Hepatocyte (in vitro differentiated cells): ENCODE measurements around the gene MAGI3. TPM values are rescaled to one million over a fixed set of nuclear protein-coding genes. Genes with fewer than 3 reads are reported as not detected.
"Not testable (repeated sequence)": the region's sequence is repeated elsewhere in the genome, so short reads cannot be mapped to it uniquely, and the experiment has no call there.

Experiments used
- DNase-seq: peaks from one replicate; pipeline ENCODE4 v3.0.0-alpha.2; 2016; ENCODE audit warnings: low spot score
- H2AFZ ChIP-seq: fragments of 200-600 bp; sonication (generic); 2 replicates; pipeline ENCODE4 v1.6.0; 2016; ENCODE audit warnings: antibody characterized with exemption, mild to moderate bottlenecking
- H3K27ac ChIP-seq: fragments of 200-600 bp; sonication (generic); 2 replicates; pipeline ENCODE4 v1.5.1; 2016; ENCODE audit warnings: mild to moderate bottlenecking
- H3K27me3 ChIP-seq: fragments of 200-600 bp; sonication (generic); 2 replicates; pipeline ENCODE4 v1.6.1; 2016
- H3K36me3 ChIP-seq: fragments of 200-600 bp; sonication (generic); replicated peaks from 2 replicates; pipeline ENCODE4 v1.5.1; 2016; ENCODE audit warnings: low read depth; ENCODE audit not compliant: insufficient read depth
- H3K4me1 ChIP-seq: fragments of 200-600 bp; sonication (generic); 2 replicates; pipeline ENCODE4 v1.5.1; 2016; ENCODE audit warnings: mild to moderate bottlenecking, moderate library complexity; ENCODE audit not compliant: insufficient read depth
- H3K4me2 ChIP-seq: fragments of 200-600 bp; sonication (generic); 2 replicates; pipeline ENCODE4 v1.6.0; 2016
- H3K4me3 ChIP-seq: fragments of 200-600 bp; sonication (generic); 2 replicates; pipeline ENCODE4 v1.5.1; 2016; ENCODE audit warnings: mild to moderate bottlenecking
- H3K79me2 ChIP-seq: fragments of 200-600 bp; sonication (generic); 2 replicates; pipeline ENCODE4 v1.6.0; 2017; ENCODE audit warnings: mild to moderate bottlenecking
- H3K9me2 ChIP-seq: fragments of 200-600 bp; sonication (generic); replicated peaks from 2 replicates; pipeline ENCODE4 v1.6.0; 2017; ENCODE audit warnings: mild to moderate bottlenecking; ENCODE audit not compliant: insufficient read depth
- H3K9me3 ChIP-seq: fragments of 200-600 bp; sonication (generic); 2 replicates; pipeline ENCODE4 v1.5.1; 2016; ENCODE audit warnings: low read depth, mild to moderate bottlenecking
- H4K20me1 ChIP-seq: fragments of 200-600 bp; sonication (generic); 2 replicates; pipeline ENCODE4 v1.6.0; 2016; ENCODE audit warnings: mild to moderate bottlenecking; ENCODE audit not compliant: insufficient read depth, poor library complexity, severe bottlenecking
- CTCF ChIP-seq: fragments of 200-600 bp; sonication (generic); IDR thresholded peaks from 2 replicates; pipeline ENCODE4 v1.5.1; 2016; ENCODE audit warnings: antibody characterized with exemption, mild to moderate bottlenecking; ENCODE audit not compliant: poor library complexity
- EZH2 ChIP-seq: fragments of 200-600 bp; sonication (generic); IDR thresholded peaks from 2 replicates; pipeline ENCODE4 v1.6.1; 2016; ENCODE audit warnings: antibody characterized with exemption, mild to moderate bottlenecking, borderline replicate concordance
- EZH2phosphoT487 ChIP-seq: fragments of 200-600 bp; sonication (generic); IDR thresholded peaks from one replicate; pipeline ENCODE4 v1.6.1; 2018; ENCODE audit warnings: antibody characterized with exemption, mild to moderate bottlenecking, low read depth, moderate library complexity; ENCODE audit not compliant: unreplicated experiment, severe bottlenecking
- WGBS: methylation state at CpG from one replicate; pipeline ENCODE4 v1.1.6; 2016; ENCODE audit warnings: low lambda C conversion rate; ENCODE audit errors: missing lambda C conversion rate; 5-methylcytosine and 5-hydroxymethylcytosine counted together
- polyA plus RNA-seq: library from polyadenylated mRNA; unstranded; fragments of >200 nt; fragmentation: Nextera tagmentation; extraction: Ambion mirVana; gene quantifications from 2 replicates; pipeline ENCODE4 v1.2.1, GENCODE V29; 2016
- total RNA-seq: library from RNA; depleted of rRNA; stranded (reverse); fragments of >200 nt; gene quantifications from 2 replicates; pipeline ENCODE4 v1.2.3, GENCODE V29; 2014

Gene MAGI3
- total and polyA plus RNA-seq, 2 experiments from 2014 or later: 15.9 to 22.4 TPM

- no peaks in the 10 kb centered on the region for H3K27me3 ChIP-seq
- no peak overlapping the region for H3K27ac ChIP-seq
- no peak overlapping the region for H3K4me2 ChIP-seq
- 95% methylated on average over 5 of the region's 5 CpGs for WGBS
- TF ChIP-seq CTCF (no peak), EZH2 (no peak), EZH2phosphoT487 (no peak)
- H4K20me1 ChIP-seq: no peaks in the 10 kb centered on the region
- H3K4me3 ChIP-seq: no peak overlapping the region
- H3K9me3 ChIP-seq: peaks cover 5% of the 10 kb centered on the region
- H3K4me1 ChIP-seq: no peaks in the 10 kb centered on the region
- H3K36me3 ChIP-seq: no peaks in the 10 kb centered on the region
- H3K79me2 ChIP-seq: peaks cover 60% of the 10 kb centered on the region
- no peak for DNase-seq
- H3K9me2 ChIP-seq: no peaks in the 10 kb centered on the region
- no peak overlapping the region for H2AFZ ChIP-seq
These were observed 89.7 kb downstream of the MAGI3 start for GRCh38 chr1:113479713-113480676.

GRCh38 chr1:113485131-113485530 is 94.8 kb downstream of the MAGI3 start:
- H4K20me1 ChIP-seq, H3K9me2 ChIP-seq, H3K4me2 ChIP-seq, H2AFZ ChIP-seq, H3K9me3 ChIP-seq, H3K27ac ChIP-seq, H3K27me3 ChIP-seq, H3K36me3 ChIP-seq, DNase-seq, H3K4me1 ChIP-seq, H3K4me3 ChIP-seq: not testable (repeated sequence)
- 93% methylated on average over 3 of the region's 3 CpGs for WGBS
- peaks cover 67% of the 10 kb centered on the region for H3K79me2 ChIP-seq

DNA sequence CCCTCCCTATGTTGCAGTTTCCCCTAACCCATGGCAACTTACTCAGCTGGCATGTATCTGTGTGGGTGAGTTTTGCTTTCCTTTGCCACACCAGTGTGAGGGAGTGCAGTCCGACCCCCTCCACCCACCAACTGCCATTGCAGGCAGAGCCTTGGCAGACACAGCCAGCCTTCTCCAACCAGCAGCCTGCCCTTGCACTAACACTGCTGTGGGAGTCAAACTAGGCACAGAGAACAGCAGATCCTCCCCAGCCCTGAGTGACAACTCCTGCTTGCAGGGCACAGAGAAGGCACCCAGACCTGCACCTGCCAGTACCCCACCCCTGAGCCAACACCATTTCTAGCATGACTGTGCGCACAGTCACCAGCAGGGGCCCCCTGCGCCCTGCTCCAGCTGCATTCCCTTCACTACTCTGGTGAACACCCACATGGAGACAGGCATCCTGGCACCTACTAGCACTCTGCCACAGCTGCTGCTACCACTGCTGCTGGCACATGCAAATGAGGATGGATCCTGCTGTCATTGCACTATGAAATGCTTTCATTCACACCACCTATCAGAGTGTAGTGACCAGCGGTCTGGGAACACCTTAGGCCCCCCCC is 98.4 kb downstream of the MAGI3 start:
- WGBS: 97% methylated on average over 4 of the region's 4 CpGs
- no peak overlapping the region for H3K4me2 ChIP-seq
- no peaks in the 10 kb centered on the region for H4K20me1 ChIP-seq
- no peak for DNase-seq
- H3K36me3 ChIP-seq: no peaks in the 10 kb centered on the region
- H3K79me2 ChIP-seq: peaks cover 47% of the 10 kb centered on the region
- no peak overlapping the region for H3K27ac ChIP-seq
- no peak overlapping the region for H3K4me3 ChIP-seq
- TF ChIP-seq EZH2phosphoT487 (no peak), CTCF (no peak), EZH2 (no peak)
- no peak overlapping the region for H2AFZ ChIP-seq
- H3K9me2 ChIP-seq: no peaks in the 10 kb centered on the region
- no peaks in the 10 kb centered on the region for H3K27me3 ChIP-seq
- H3K4me1 ChIP-seq: no peaks in the 10 kb centered on the region
- no peaks in the 10 kb centered on the region for H3K9me3 ChIP-seq

- no peaks in the 10 kb centered on the region for H4K20me1 ChIP-seq
- no peak for DNase-seq
- peaks cover 40% of the 10 kb centered on the region for H3K79me2 ChIP-seq
- no peaks in the 10 kb centered on the region for H3K36me3 ChIP-seq
- no peak overlapping the region for H3K4me2 ChIP-seq
- H3K27ac ChIP-seq: no peak overlapping the region
- no peak overlapping the region for H3K4me3 ChIP-seq
- no peaks in the 10 kb centered on the region for H3K9me3 ChIP-seq
- 96% methylated on average over 1 of the region's 1 CpG for WGBS
- H2AFZ ChIP-seq: no peak overlapping the region
- no peaks in the 10 kb centered on the region for H3K27me3 ChIP-seq
- no peaks in the 10 kb centered on the region for H3K4me1 ChIP-seq
- TF ChIP-seq EZH2 (no peak), CTCF (no peak), EZH2phosphoT487 (no peak)
- H3K9me2 ChIP-seq: no peaks in the 10 kb centered on the region
These were observed 100.1 kb downstream of the MAGI3 start for GRCh38 chr1:113490384-113490783.
